DMS 273 (cell line): ENCODE results near the gene CD200.
"Not testable (repeated sequence)": the region's sequence is repeated elsewhere in the genome, so short reads cannot be mapped to it uniquely, and the experiment has no call there.

Experiments used
- DNase-seq: peaks from one replicate; lab custom pipeline; 2025; ENCODE audit not compliant: unreplicated experiment; lab: John Stamatoyannopoulos, UW

Gene CD200

GRCh38 chr3:112382543-112383160 lies 49.7 kb downstream of the CD200 start:
- no peak for DNase-seq

- no peak for DNase-seq
Observed at GRCh38 chr3:112384769-112385168, 51.8 kb downstream of the CD200 start.

- DNase-seq = no peak
Observed at GRCh38 chr3:112388972-112389371, 56.0 kb downstream of the CD200 start.

- no peak for DNase-seq
Observed at GRCh38 chr3:112389961-112390360, 57.0 kb downstream of the CD200 start.

GRCh38 chr3:112390783-112391641 lies 58.1 kb downstream of the CD200 start:
- no peak for DNase-seq

GRCh38 chr3:112391648-112392047 lies 58.7 kb downstream of the CD200 start:
- no peak for DNase-seq

GRCh38 chr3:112392393-112393359 lies 59.7 kb downstream of the CD200 start:
- DNase-seq = no peak

- no peak for DNase-seq
Observed at GRCh38 chr3:112393360-112393728, 60.4 kb downstream of the CD200 start.

GRCh38 chr3:112394003-112394640 lies 61.2 kb downstream of the CD200 start:
- DNase-seq = no peak

GRCh38 chr3:112395181-112395895 lies 62.4 kb downstream of the CD200 start:
- DNase-seq = no peak

GRCh38 chr3:112395896-112396290 lies 62.9 kb downstream of the CD200 start:
- no peak for DNase-seq

GRCh38 chr3:112397556-112397955 lies 64.6 kb downstream of the CD200 start:
- no peak for DNase-seq

GRCh38 chr3:112399064-112399463 lies 66.1 kb downstream of the CD200 start:
- no peak for DNase-seq

GRCh38 chr3:112399554-112399953 lies 66.6 kb downstream of the CD200 start:
- not testable (repeated sequence) for DNase-seq

- DNase-seq = not testable (repeated sequence)
Observed at GRCh38 chr3:112400317-112400716, 67.4 kb downstream of the CD200 start.

GRCh38 chr3:112401617-112402016 lies 68.7 kb downstream of the CD200 start:
- no peak for DNase-seq

GRCh38 chr3:112403103-112403502 lies 70.1 kb downstream of the CD200 start:
- DNase-seq = no peak

GRCh38 chr3:112404924-112405549 lies 72.1 kb downstream of the CD200 start:
- not testable (repeated sequence) for DNase-seq

GRCh38 chr3:112405845-112406244 lies 72.9 kb downstream of the CD200 start:
- no peak for DNase-seq
